Upper lobe of left lung (tissue), 4 donors: ENCODE data around the gene TTC23L.

Source experiments
- CTCF ChIP-seq, 6 experiments: fragments of 450-650 bp in 4 of 6; fragments of 200-600 bp in 2 of 6; sonication (generic) in 2 of 6; IDR thresholded peaks; one replicate each; pipeline ENCODE4 v1.5.1; 2016 to 2019; ENCODE audit warnings: antibody characterized with exemption in 6 of 6
- POLR2A ChIP-seq, 4 donors: fragments of 450-650 bp; IDR thresholded peaks; one replicate each; pipeline ENCODE4 v1.5.1; 2016 to 2017; ENCODE audit warnings: antibody characterized with exemption in 4 of 4, mild to moderate bottlenecking in 2 of 4
- POLR2AphosphoS5 ChIP-seq, 2 donors: sonication (generic); formaldehyde crosslinking; IDR thresholded peaks; one replicate each; pipeline ENCODE4 v1.5.1; 2017; ENCODE audit warnings: antibody characterized with exemption in 2 of 2

GRCh38 chr5:34833976-34834793 lies 4.8 kb upstream of the TTC23L start:
- TF ChIP-seq POLR2A (IDR thresholded peaks at IDR 0.05), result no peak
- no peak for TF ChIP-seq CTCF (IDR thresholded peaks at IDR 0.05)
- no peak for TF ChIP-seq POLR2AphosphoS5 (IDR thresholded peaks at IDR 0.05)
